GM23338 (cell line): ENCODE results near the gene TRPC4. TPM values are rescaled to one million over a fixed set of nuclear protein-coding genes. Genes with fewer than 3 reads are reported as not detected.

Experiments used
- ATAC-seq: fragments of 200-7000 bp; cut with Tn5 transposase; 3 replicates; pipeline ENCODE4 v1.9.1; 2020
- DNase-seq: peaks from one replicate; pipeline ENCODE4 v3.0.0-alpha.2; 2015; ENCODE audit warnings: low spot score
- H2AFZ ChIP-seq: fragments of 200-600 bp; sonication (generic); 2 replicates; pipeline ENCODE4 v1.8.0; 2016; ENCODE audit warnings: antibody characterized with exemption, mild to moderate bottlenecking, moderate library complexity
- H3F3A ChIP-seq: fragments of 200-600 bp; sonication (generic); replicated peaks from 2 replicates; pipeline ENCODE4 v1.8.0; 2017; ENCODE audit warnings: antibody characterized with exemption, mixed run types, low read depth
- H3K27ac ChIP-seq: fragments of 200-600 bp; sonication (generic); 2 replicates; pipeline ENCODE4 v1.6.1; 2016; ENCODE audit warnings: low read depth
- H3K27me3 ChIP-seq: fragments of 200-600 bp; sonication (generic); 2 replicates; pipeline ENCODE4 v1.8.0; 2016; ENCODE audit warnings: mild to moderate bottlenecking, mixed run types, moderate library complexity; ENCODE audit not compliant: insufficient read depth
- H3K36me3 ChIP-seq: fragments of 200-600 bp; sonication (generic); 2 replicates; pipeline ENCODE4 v1.8.0; 2016; ENCODE audit warnings: mild to moderate bottlenecking; ENCODE audit not compliant: insufficient read depth
- H3K4me1 ChIP-seq: fragments of 200-600 bp; sonication (generic); 2 replicates; pipeline ENCODE4 v1.8.0; 2016; ENCODE audit warnings: mild to moderate bottlenecking, moderate library complexity; ENCODE audit not compliant: insufficient read depth
- H3K4me2 ChIP-seq: fragments of 200-600 bp; sonication (generic); 2 replicates; pipeline ENCODE4 v1.7.1; 2017; ENCODE audit warnings: mixed run types
- H3K4me3 ChIP-seq: fragments of 200-600 bp; sonication (generic); 2 replicates; pipeline ENCODE4 v1.6.1; 2016; ENCODE audit warnings: mixed run types
- H3K79me2 ChIP-seq: fragments of 200-600 bp; sonication (generic); replicated peaks from 2 replicates; pipeline ENCODE4 v1.8.0; 2017; ENCODE audit warnings: mild to moderate bottlenecking; ENCODE audit not compliant: insufficient read depth
- H3K9me2 ChIP-seq: fragments of 200-600 bp; sonication (generic); 2 replicates; pipeline ENCODE4 v1.8.0; 2017; ENCODE audit not compliant: insufficient read depth
- H4K20me1 ChIP-seq: fragments of 200-600 bp; sonication (generic); replicated peaks from 2 replicates; pipeline ENCODE4 v1.8.0; 2017; ENCODE audit warnings: mild to moderate bottlenecking; ENCODE audit not compliant: insufficient read depth
- H3K27ac Mint-ChIP-seq: 2 replicates; pipeline ENCODE4 v1.8.0; 2020; ENCODE audit warnings: inconsistent platforms, mild to moderate bottlenecking, moderate library complexity, mixed read lengths
- H3K27me3 Mint-ChIP-seq: 3 replicates; pipeline ENCODE4 v1.8.0; 2022; ENCODE audit warnings: low read depth, mild to moderate bottlenecking, moderate library complexity, mixed read lengths, inconsistent platforms; ENCODE audit not compliant: insufficient read depth, poor library complexity
- H3K36me3 Mint-ChIP-seq: 3 replicates; pipeline ENCODE4 v1.8.0; 2021; ENCODE audit warnings: low read depth, mild to moderate bottlenecking, inconsistent platforms, moderate library complexity, mixed read lengths
- H3K4me1 Mint-ChIP-seq: 3 replicates; pipeline ENCODE4 v1.8.0; 2020; ENCODE audit warnings: mild to moderate bottlenecking, inconsistent platforms, mixed read lengths
- H3K4me3 Mint-ChIP-seq: 3 replicates; pipeline ENCODE4 v1.8.0; 2021; ENCODE audit warnings: moderate library complexity, mild to moderate bottlenecking, inconsistent platforms, mixed read lengths
- H3K9me3 Mint-ChIP-seq: 3 replicates; pipeline ENCODE4 v1.8.0; 2020; ENCODE audit warnings: moderate library complexity, mild to moderate bottlenecking, inconsistent platforms, mixed read lengths
- CREB1 ChIP-seq: fragments of 250-450 bp; sonication (Bioruptor Pico); IDR thresholded peaks from 2 replicates; pipeline ENCODE4 v1.5.0; 2020; ENCODE audit warnings: low read depth, mild to moderate bottlenecking, moderate library complexity
- EZH2 ChIP-seq: fragments of 200-600 bp; sonication (generic); IDR thresholded peaks from one replicate; pipeline ENCODE4 v1.8.0; 2017; ENCODE audit warnings: antibody characterized with exemption, mild to moderate bottlenecking, low read depth; ENCODE audit not compliant: unreplicated experiment
- EZH2phosphoT487 ChIP-seq: fragments of 200-600 bp; sonication (generic); IDR thresholded peaks from one replicate; pipeline ENCODE4 v1.8.1; 2018; ENCODE audit warnings: antibody characterized with exemption; ENCODE audit not compliant: unreplicated experiment
- JUNB ChIP-seq: IDR thresholded peaks from one replicate; pipeline ENCODE4 v1.6.1; 2016; ENCODE audit warnings: antibody characterized with exemption; ENCODE audit not compliant: unreplicated experiment
- NANOG ChIP-seq: IDR thresholded peaks from 2 replicates; pipeline ENCODE4 v1.6.1; 2016; ENCODE audit warnings: antibody characterized with exemption, borderline replicate concordance
- STAT1 ChIP-seq: IDR thresholded peaks from one replicate; pipeline ENCODE4 v1.6.1; 2016; ENCODE audit warnings: antibody characterized with exemption; ENCODE audit not compliant: unreplicated experiment
- ZNF114 ChIP-seq: fragments of 250-450 bp; sonication (Bioruptor Pico); IDR thresholded peaks from 2 replicates; pipeline ENCODE4 v1.5.0; 2020; ENCODE audit warnings: mild to moderate bottlenecking, moderate library complexity
- ZNF331 ChIP-seq: fragments of 250-450 bp; sonication (Bioruptor Pico); IDR thresholded peaks from 2 replicates; pipeline ENCODE4 v1.5.0; 2020; ENCODE audit warnings: low read depth, mild to moderate bottlenecking, moderate library complexity
- polyA plus RNA-seq: library from polyadenylated mRNA; unstranded; fragments of >200 nt; fragmentation: Nextera tagmentation; extraction: Ambion mirVana; gene quantifications from 2 replicates; pipeline ENCODE4 v1.2.1, GENCODE V29; 2016
- total RNA-seq: library from RNA; depleted of rRNA; stranded (reverse); fragments of >200 nt; shearing (Covaris generic); gene quantifications from 2 replicates; pipeline ENCODE4 v1.2.3, GENCODE V29; 2014
- TF ChIP-seq, protein P1 (sequence below): IDR thresholded peaks from one replicate; pipeline ENCODE4 v1.6.1; 2018; ENCODE audit warnings: antibody characterized with exemption; ENCODE audit not compliant: unreplicated experiment
- TF ChIP-seq, protein P2 (sequence below), 2 experiments: fragments of 200-600 bp in 1 of 2; sonication (generic) in 1 of 2; conservative IDR thresholded peaks; 2 replicates each; pipeline versions ENCODE4 v1.5.1 to v1.6.1; 2016 to 2017; ENCODE audit warnings: antibody characterized with exemption in 2 of 2, low read depth in 2 of 2, mild to moderate bottlenecking in 2 of 2, moderate library complexity in 1 of 2

The TRPC4 gene
- total and polyA plus RNA-seq, 2 experiments from 2014 or later = 1.1 to 2.1 TPM

DNA sequence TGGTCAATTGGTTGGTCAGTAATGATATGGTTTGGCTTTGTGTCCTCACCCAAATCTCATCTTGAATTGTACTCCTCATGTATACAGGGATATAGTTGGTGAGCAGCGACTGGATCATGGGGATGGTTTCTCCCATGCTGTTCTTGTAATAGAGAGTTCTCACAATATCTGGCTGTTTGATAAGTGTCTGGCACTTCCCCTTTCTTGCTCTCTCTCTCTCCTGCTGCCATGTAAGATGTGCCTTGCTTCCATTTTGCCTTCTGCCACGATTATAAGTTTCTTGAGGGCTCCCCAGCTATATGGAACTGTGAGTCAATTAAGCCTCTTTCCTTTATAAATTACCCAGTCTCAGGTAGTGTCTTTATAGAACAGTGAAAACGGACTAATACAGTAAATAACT lies 120.7 kb downstream of the TRPC4 start (continued):
- TF ChIP-seq, protein P1, sequence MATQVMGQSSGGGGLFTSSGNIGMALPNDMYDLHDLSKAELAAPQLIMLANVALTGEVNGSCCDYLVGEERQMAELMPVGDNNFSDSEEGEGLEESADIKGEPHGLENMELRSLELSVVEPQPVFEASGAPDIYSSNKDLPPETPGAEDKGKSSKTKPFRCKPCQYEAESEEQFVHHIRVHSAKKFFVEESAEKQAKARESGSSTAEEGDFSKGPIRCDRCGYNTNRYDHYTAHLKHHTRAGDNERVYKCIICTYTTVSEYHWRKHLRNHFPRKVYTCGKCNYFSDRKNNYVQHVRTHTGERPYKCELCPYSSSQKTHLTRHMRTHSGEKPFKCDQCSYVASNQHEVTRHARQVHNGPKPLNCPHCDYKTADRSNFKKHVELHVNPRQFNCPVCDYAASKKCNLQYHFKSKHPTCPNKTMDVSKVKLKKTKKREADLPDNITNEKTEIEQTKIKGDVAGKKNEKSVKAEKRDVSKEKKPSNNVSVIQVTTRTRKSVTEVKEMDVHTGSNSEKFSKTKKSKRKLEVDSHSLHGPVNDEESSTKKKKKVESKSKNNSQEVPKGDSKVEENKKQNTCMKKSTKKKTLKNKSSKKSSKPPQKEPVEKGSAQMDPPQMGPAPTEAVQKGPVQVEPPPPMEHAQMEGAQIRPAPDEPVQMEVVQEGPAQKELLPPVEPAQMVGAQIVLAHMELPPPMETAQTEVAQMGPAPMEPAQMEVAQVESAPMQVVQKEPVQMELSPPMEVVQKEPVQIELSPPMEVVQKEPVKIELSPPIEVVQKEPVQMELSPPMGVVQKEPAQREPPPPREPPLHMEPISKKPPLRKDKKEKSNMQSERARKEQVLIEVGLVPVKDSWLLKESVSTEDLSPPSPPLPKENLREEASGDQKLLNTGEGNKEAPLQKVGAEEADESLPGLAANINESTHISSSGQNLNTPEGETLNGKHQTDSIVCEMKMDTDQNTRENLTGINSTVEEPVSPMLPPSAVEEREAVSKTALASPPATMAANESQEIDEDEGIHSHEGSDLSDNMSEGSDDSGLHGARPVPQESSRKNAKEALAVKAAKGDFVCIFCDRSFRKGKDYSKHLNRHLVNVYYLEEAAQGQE = no peak
- no peak for TF ChIP-seq CREB1 (CRISPR knock-in tag)
- no peak for TF ChIP-seq EZH2phosphoT487
- no peak for TF ChIP-seq ZNF114 (CRISPR knock-in tag)
- TF ChIP-seq NANOG = no peak
- no peak for TF ChIP-seq STAT1
- TF ChIP-seq, protein P2, sequence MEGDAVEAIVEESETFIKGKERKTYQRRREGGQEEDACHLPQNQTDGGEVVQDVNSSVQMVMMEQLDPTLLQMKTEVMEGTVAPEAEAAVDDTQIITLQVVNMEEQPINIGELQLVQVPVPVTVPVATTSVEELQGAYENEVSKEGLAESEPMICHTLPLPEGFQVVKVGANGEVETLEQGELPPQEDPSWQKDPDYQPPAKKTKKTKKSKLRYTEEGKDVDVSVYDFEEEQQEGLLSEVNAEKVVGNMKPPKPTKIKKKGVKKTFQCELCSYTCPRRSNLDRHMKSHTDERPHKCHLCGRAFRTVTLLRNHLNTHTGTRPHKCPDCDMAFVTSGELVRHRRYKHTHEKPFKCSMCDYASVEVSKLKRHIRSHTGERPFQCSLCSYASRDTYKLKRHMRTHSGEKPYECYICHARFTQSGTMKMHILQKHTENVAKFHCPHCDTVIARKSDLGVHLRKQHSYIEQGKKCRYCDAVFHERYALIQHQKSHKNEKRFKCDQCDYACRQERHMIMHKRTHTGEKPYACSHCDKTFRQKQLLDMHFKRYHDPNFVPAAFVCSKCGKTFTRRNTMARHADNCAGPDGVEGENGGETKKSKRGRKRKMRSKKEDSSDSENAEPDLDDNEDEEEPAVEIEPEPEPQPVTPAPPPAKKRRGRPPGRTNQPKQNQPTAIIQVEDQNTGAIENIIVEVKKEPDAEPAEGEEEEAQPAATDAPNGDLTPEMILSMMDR (conservative IDR thresholded peaks at IDR 0.05; ENCODE audit: low read depth in 2 of 2) = no peak
- TF ChIP-seq ZNF331 = no peak

DNA sequence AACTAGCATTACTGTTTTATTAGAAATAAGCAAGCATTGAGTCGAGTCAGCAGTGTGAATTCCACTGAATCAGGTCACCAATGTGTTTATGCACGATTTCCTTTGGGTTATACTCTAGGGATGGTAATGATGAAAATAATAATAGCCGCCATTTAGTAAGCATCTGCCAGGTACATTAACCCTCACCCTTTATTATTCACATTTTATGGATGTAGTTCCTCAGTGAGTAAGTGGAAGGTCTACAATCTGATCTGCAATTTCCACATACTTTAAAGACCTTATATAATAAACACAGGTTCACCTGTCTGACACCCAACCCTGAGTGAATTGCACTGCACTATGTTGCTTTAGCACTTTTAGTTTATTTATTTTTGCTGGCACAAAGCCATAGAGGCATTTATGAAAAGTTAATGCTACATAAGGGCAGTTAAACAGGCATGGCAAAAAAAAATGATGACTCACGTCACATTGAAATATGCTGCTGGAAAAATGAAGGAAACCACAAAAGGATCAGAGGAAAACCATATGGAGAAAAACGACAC lies 122.4 kb downstream of the TRPC4 start:
- no peaks in the 10 kb centered on the region for H3K9me3 Mint-ChIP-seq
- Histone ChIP-seq H3K9me2 (no peaks in the 10 kb centered on the region), H3K4me1 (no peaks in the 10 kb centered on the region), H3K36me3 (no peaks in the 10 kb centered on the region), H3K27me3 (no peaks in the 10 kb centered on the region), H2AFZ (no peak overlapping the region), H3K27ac (no peak overlapping the region), H3K79me2 (no peaks in the 10 kb centered on the region), H3F3A (no peaks in the 10 kb centered on the region), H4K20me1 (no peaks in the 10 kb centered on the region), H3K4me3 (no peak overlapping the region), H3K4me2 (no peak overlapping the region)
- H3K4me1 Mint-ChIP-seq = no peaks in the 10 kb centered on the region
- no peaks in the 10 kb centered on the region for H3K36me3 Mint-ChIP-seq
- H3K4me3 Mint-ChIP-seq = no peak overlapping the region
- H3K27ac Mint-ChIP-seq = peak overlapping the region; percentile 82; the same call in 1 of the 2 replicates
- TF ChIP-seq EZH2 = no peak
- DNase-seq = no peak
- ATAC-seq = no peak
- no peaks in the 10 kb centered on the region for H3K27me3 Mint-ChIP-seq

DNA sequence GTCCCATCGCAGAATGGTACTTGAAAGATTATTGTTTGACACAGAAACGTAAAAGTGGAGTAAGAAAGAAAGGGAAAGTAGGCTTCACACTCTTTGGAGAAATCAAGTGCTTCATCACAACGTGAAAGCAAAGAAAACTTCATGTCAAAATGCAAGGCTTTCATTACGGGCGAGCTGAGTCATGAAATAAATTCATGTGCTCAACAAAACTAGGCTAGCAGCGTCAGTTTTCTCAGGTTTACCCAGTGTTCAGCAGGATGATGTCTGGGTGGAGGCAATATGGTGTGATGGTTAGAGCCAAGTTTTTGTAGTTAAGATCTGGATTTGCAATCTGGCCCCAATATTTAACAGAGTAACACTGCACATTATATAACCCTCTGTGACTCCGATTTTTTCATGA lies 128.0 kb downstream of the TRPC4 start:
- no peaks in the 10 kb centered on the region for H4K20me1 ChIP-seq
- DNase-seq (no peak), ATAC-seq (no peak)
- peaks cover 3% of the 10 kb centered on the region; the same call in 1 of the 2 replicates for H3K9me2 ChIP-seq
- H3K4me1 ChIP-seq = no peaks in the 10 kb centered on the region
- H3K27me3 ChIP-seq = no peaks in the 10 kb centered on the region
- Mint-ChIP-seq H3K36me3 (no peaks in the 10 kb centered on the region), H3K9me3 (no peaks in the 10 kb centered on the region), H3K4me3 (no peak overlapping the region), H3K27me3 (no peaks in the 10 kb centered on the region), H3K27ac (peak overlapping the region; percentile 66), H3K4me1 (peaks cover 10% of the 10 kb centered on the region; the same call in 2 of the 3 replicates)
- H3K27ac ChIP-seq = no peak overlapping the region
- H3F3A ChIP-seq = no peaks in the 10 kb centered on the region
- H2AFZ ChIP-seq = no peak overlapping the region
- no peaks in the 10 kb centered on the region for H3K36me3 ChIP-seq
- no peaks in the 10 kb centered on the region for H3K79me2 ChIP-seq
- no peak overlapping the region for H3K4me2 ChIP-seq
- H3K4me3 ChIP-seq = no peak overlapping the region
- no peak for TF ChIP-seq ZNF331
- TF ChIP-seq EZH2phosphoT487 = no peak
- TF ChIP-seq NANOG = no peak
- TF ChIP-seq, protein P1 = no peak
- no peak for TF ChIP-seq JUNB
- TF ChIP-seq STAT1 = no peak
- no peak for TF ChIP-seq EZH2
- TF ChIP-seq CREB1 (CRISPR knock-in tag) = no peak
